Stimulated activated CD4-positive, alpha-beta T cell treated with anti-CD3 and anti-CD28 coated beads, Interleukin-1b, Interleukin-23, amount 100 ng/mL, for 48 hours (primary cell): ENCODE results near the gene TBCD.
A peak's percentile ranks its signal among the peaks of the same experiment; 100 is the strongest.

ENCODE experiments used
- DNase-seq: peaks from one replicate; pipeline ENCODE4 v3.0.0-alpha.2; 2020

TBCD gene

DNA sequence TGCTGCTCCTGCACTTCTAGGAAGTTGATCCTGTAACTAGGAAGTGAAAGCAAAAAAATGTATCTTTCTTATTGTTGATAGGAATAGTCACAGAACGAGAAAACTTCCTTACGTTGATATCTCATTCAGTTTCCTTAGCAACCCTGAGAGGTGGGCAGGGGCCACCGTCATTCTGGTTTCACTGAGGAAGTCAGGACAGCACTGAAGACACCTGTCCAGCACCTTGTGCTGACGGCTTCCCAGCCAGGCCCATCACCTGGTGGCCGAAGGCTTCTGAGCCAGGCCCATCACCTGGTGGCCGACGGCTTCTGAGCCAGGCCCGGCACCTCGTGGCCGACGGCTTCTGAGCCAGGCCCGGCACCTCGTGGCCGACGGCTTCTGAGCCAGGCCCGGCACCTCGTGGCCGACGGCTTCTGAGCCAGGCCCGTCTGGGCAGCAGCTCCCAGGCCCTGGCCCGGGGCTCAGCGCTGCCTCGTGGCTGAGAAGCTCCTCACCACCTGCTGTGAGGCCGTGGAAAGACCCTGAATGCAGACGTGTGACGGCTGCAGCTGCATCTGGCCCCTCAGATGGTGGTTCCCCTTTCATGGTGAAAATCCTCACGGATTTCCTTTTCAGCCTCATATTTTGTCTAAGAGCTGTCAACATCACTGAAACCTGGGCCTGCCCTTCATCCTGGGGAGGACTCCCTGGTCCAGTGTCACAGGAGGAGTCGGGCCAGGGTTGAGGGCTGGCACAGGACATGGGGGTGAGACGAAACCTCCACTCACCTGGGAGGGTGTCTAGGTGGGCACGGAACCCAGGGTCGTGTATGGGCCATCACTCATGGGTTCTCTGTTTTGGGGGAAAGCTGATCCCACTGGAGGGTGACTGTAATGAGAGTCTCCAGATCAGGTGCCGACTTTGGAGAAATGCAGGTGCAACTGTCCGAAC, 121.0 kb downstream of the TBCD start:
- no peak for DNase-seq

DNA sequence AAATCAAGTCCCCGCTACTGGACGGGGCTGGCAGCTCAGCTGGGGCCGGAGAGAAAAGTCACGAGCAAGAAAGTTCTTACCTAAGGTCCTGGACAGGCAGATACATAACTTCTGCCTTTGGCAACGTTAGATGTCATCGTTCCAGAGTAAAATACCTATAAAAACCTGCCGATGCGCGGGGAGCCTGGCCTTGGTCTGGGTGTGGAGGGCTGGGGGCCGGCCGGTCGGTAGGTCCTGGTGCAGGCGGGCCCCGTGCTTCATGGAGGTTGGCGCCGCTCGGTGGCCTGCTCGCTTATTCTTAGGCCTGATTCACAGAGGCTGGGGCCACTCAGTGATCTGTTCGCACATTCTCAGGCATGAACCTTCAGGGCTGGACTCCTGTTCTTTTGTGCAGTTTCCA, 121.7 kb downstream of the TBCD start:
- DNase-seq = no peak

DNA sequence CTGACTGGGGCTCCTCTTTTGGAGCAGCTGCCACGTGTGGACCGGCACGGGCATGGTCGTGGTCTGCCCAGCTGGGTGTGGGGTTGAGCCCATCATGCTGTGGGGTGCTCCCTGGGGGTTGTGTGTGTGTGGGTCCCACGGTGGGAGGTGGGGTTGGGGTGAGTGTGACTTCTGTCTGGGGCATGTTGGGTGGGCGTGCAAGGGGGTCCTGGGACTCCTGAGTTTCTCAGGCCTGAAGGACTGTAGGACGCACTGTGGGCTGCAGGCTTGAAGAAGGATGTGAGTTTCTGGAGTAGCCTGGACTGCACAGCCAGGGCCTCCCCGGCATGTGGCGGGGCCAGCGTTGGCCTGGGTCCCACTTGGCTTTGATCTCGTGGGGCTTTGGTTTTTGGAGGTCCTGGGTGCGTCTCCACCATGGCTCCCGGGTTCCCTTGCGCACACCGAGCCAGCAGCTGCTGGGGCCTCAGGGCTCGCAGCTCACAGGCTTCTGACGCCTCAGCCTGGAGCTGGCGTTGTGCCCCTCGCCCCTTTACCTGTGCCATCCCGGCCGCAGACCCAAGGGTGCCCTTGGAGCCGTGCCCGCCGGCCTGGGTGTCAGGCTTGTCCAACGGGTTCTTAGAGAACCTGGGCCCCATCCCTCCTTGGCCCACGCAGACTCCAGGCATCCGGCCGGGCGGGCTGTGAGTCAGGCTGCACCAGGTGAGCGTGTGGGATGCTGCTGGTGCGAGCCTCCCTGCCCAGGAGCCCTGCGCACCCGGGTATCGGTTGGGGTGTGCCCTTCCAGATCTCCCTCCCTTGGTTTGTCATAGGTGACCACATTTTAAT, 122.4 kb downstream of the TBCD start:
- DNase-seq = no peak

DNA sequence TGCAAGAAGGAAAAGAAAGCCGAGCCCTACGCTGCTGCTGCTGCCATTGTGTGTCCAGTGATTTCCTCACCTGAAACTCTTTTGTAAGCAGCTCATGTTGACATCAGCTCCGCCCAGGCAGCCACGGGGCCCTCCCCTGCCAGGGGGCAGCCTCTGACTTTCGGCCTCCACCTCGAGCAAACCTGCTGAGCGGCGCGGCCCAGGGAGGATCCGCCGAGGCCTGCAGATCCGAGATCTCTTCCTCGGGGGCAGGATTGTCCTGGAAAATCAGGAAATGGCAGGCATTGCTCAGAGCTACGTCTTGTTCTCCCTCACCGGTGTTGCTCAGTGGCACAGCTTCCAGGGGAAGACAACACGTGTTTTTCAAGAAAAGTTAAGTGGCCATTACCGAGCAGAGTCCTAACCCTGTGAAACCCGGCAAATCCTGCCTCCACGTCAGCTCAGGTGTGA, 123.6 kb downstream of the TBCD start:
- DNase-seq = no peak

DNA sequence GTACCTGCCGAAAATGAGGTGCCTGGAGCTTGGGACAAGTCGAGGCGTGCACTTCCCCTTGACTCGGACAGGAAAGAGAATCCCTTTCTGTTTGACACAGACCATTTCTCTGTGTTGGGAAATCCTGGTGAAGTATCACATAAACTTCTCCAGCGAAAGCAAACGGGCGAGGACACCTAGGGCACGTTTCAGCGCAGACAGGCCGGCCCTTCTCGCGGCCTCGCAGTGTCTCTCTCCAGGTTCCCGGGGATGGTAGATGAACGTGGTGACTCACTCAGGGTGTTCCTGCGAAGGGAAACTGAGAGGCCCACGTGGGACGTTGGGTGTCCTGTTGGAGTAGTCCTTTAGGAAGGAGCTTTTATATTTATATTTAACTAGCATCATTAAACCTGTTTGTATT, 124.3 kb downstream of the TBCD start:
- DNase-seq = no peak

DNA sequence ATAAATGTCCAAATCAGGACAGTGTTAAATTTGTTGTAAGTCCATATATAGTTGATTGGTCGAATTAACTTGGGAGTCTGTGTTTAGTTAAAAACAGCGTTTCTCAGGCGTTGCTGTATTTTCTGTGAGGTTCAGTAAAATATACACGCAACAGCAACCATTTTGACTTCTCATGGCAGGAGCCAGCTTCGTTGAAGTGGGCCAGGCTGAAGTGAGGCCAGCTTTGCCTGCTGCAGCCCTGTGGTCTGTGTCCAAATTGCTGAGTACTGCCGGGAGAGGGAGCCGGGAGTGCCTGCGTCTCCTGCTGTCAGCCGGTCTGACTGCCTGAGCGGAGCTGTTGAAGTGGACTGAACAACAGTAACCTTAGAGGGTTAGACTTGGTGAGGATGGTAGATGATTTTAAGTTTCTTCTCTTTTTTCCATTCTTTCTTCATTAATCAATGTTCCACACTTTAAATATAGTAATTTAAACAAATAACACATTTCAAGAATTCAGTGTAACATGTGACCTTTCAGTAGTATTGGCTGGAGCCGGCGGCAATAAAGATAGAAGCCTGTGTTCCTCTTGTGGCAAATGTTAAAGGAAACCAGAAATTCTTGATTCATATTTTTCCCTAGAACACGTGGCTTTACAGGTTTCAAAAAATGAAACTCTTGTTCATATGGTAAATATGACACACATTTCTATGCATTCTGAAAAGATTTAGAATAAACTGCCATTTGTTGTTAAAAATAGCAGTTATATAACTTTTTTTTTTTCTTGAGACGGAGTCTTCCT, 124.9 kb downstream of the TBCD start:
- no peak for DNase-seq

DNA sequence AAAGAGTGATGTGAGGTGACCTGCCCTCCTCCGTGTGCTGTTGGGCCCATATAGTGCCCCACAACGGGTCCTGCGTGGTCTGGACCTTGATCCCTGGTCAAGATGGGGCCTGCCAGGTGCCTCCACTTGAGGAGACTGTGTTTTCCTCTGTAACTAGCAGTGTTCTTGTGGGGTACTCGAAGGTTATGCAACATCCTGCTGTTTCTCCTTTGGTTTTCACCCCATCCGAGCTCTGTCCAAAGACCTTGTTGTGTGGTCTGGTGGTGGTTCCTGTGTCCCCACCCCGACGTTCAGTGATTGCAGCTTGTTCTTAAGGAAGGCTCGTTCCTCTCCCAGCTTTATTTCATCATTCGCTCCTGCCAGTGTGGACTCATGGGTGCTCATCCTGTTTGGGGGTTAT, 126.7 kb downstream of the TBCD start:
- DNase-seq = no peak

DNA sequence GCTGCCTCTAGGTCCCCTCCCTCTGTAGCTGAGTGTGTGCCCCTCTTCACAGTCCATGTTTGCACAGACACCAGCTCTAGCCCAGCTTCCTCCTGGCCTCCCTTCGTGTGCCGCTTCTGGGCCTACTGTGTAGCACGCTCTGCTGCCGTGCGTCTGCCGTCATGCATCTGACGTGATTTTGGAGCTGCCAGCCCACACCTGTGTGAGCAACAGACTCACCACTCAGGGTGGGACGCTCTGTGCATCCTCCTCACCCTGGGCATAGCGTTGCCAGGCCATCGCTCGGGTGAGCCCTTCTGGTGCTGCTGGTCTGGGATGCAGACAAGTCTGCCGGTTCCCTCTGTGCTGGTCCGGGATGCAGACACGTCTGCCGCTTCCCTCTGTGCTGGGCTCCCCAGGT, 127.4 kb downstream of the TBCD start:
- DNase-seq = no peak

DNA sequence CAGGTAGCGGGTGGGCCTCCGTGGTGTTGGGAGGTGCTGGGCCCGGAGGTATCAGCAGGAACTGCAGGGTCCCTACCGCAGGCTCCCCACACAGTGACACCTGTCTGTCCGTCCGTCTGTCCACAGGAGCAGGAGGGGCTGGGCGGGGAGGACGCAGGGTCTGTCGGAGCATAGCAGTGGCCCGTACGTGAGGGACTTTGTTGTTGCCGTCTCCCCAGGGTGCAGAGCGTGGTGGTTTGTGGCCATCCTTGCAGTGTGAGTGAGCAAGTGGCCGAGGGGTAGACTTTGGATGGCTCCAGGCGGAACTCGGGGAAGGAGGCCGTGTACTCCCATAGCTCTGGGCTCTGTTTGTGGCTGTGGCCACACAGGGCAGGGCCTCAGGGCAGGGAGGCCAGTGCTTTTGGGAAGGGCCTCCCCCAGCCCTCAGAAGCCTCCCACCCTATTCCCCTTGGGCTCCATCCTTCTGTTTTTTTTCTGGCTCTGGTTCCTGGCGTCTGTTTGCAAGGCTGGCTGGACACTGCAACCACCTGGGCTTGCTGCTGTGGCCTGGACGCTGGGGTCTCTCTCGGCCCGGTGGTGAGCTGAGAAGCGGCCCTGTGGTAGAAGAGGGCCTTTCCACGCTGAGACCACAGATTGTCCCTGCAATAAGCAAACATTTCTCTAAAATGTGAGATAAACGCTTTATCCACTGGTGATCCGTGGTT, 128.9 kb downstream of the TBCD start:
- DNase-seq = no peak

DNA sequence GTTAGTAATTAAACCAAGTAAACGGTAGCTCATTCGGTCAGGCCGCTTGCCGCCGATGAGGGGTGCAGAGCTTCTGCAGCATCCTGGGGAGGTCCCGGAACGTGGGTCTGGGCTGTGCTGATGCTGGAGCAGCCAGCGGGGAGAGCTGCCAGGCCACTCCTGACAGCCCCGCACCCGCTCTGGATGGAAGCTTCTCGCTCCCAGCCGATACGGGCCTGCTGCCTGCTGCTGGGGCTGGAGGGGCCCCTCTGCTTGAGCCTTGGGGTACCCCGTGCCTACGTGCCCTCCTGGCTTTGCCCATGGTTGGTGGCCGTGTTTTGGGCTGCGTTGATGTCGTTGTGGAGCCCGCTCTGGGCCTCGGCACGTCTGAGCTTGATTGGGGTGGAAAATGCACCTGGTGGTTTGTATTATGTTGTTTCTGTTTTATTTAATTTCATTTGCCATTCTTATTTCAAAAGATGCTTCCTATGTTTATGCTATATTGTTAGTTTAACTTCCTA, 129.5 kb downstream of the TBCD start:
- DNase-seq = no peak

DNA sequence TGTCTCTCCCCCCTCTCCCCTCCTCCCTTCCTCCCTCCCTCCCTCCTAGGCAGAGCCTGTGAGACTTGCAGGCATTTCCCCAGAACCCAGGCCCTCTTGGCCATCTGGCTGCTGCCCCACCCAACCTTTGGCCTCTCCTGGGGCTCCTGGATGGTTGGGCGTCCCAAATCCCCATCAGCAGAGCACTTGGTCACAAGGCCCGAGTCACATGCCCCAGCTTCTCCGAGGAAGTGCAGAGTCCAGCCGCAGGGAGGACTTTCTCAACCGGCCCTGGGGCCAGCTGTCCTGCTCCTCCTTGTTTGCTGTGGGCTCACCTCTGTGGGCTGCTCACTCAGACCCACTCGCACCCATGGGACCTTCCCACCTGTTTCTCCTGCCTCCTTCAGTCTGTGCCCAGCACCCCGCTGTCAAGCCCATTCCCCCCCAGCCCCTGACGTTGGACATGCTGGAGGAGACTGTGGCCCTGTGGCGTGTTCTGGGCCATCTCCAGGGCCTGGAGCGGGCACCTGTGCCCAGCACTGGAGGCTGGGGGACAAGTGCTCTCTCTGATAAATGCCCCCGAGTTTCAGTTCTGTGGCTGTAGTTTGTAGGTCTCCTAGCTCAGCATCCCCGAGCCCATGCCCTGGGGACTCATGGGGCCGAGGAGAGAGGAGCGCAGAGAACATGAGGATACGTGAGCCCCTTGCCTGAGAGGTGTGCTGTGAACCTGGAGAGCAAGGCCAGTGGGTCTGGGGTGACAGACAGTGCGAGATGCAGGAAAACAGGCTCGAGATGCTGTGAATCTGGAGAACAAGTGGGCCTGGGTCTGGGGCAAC, 130.2 kb downstream of the TBCD start:
- DNase-seq = no peak

DNA sequence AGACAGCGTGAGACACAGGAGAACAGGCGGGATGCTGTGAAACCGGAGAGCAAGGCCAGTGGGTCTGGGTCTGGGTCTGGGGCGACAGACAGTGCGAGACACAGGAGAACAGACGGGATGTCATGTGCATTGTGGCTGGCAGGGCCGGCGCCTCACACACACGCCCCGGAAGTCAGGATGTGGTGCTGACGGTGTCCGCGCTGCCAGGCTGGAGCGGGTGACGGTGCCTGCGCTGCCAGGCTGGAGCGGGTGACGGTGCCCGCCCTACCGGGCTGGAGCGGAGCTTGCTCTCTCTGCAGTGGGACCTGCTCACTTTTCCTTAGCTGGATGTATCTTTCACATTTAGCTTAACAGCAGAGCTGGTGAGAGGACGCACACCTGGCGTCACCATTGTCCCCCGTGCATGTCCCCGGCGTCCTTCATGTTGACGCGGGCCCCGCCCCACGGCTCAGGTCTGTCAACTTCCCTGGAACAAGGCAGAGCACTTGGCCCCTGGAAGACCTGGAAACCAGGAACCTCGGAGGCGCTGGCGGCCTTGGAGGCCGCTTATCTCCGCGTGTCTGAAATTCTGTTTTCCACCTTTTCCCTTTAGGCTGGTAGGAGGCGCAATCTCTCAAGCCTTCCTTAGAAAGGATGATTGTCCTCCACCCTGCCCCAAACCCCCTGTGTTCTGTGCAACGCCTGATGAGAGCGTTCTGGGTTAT, 131.0 kb downstream of the TBCD start:
- peak; percentile 72 for DNase-seq

DNA sequence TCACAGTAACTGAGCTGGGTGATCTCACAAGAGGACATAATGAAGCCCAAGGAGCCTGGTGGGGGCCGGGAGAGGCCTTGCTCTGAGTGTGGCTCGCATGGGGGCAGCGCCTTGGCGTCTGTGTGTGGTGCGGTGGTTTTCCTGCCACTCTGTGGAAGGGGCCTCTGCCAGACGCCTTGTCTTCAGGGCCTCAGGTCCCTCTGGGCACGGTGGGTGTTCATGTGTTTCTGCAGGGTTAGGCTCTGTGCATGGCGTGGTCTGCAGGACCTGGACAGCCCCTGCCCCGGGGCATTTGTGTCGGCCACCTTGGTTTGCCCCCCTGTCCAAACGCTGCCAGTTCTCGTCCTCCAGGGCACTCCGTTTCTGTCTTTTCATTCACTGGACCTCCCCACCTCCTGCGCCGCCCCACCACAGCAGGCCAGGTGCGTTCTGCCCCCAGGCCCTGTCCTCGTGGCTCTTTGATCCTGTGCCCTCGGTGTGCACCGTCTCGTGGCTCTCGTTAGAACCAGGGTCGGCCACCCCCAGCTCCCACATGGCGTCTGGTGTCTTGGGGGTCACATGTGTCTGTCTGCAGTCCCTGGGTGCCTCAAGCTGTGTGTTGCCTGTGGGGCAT, 131.7 kb downstream of the TBCD start:
- no peak for DNase-seq

DNA sequence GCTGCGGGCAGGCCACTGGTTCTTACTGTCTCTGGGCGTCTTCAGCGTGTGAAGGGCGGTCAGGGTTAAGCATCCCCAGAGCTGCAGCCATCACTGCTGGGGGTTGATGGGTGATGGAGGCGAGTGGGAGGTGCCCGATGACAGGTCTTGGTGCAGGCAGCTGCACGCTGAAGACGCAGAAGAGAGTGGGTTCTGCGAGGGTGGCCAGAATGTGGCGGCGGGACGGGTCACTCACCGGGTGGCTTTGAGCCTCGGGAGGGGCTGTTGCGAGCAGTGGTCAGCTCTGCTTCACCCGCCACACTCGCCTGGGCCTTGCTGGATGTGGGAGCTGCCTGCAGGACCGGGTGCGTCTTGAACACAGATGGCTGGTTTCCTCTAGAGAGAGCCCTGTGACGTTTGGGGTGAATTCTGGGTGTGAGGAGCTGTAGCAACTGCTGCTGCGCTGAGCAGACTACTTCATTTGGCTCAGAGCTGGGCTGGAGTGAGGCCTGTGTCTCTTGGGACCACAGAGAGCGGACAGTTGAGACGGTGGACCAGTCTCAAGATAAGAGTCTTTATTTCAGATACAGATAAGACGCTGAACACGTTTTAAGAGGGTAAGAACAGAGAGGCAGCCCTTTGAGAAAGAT, 132.6 kb downstream of the TBCD start:
- no peak for DNase-seq

DNA sequence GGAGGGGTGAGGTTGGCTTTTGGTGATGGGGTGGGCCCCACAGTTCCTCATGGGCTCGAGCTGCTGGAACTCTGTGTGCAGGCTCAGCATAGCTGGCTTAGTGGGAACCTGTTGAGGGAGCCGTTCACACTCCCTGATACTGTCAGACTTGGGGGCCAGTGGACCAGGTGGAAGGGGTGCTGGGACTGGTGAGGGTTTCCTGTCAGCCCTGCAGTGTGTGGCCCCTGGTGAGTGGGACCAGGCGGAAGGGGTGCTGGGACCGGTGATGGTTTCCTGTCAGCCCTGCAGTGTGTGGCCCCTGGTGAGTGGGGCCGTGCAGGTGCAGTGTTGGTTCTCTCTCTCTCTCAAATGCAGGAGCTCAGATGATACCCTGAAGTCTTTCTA, 133.1 kb downstream of the TBCD start:
- peak; percentile 23 for DNase-seq

DNA sequence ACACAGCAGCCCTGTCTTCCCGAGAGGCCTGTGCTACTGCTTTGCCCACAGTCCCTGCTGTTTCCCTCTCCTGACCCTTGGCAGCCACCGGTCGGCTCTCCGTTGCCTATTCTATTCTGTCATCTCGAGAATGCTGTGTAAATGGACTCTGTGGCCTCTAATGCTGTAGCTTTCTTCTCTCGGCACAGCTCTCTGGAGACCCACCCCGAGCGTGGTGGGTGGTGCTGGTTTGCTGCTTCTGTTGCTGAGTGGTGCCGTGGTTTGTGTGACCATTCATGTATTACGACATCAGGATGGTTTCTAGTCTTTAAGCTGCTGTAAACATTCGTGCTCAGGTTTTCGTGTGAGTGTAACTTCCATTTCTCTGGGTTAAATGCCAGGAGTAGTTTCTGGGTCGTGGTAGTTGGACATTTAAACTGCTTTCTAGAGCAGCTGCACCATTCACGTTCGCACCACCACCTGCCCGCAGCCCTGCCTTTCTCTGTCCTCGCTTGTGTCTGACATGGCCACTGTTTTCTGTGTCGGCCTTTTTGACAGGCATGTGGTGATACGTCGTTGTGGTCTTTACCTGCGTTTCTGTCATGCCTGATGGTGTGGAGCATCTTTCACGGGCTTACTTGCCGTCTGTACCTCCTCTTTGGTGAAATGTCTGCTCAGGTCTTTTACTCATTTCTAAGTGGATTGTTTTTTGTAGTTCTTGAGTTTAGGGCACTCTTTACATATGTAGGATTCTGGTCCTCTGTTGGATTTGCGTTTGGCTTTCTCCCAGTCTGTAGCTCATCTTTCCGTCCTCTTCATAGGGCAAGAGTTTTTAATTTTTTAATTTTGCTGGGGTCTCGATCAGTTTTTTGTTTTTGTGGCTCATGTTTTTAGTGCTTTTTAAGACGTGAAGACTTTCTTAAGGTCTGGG, 135.6 kb downstream of the TBCD start:
- DNase-seq = no peak

DNA sequence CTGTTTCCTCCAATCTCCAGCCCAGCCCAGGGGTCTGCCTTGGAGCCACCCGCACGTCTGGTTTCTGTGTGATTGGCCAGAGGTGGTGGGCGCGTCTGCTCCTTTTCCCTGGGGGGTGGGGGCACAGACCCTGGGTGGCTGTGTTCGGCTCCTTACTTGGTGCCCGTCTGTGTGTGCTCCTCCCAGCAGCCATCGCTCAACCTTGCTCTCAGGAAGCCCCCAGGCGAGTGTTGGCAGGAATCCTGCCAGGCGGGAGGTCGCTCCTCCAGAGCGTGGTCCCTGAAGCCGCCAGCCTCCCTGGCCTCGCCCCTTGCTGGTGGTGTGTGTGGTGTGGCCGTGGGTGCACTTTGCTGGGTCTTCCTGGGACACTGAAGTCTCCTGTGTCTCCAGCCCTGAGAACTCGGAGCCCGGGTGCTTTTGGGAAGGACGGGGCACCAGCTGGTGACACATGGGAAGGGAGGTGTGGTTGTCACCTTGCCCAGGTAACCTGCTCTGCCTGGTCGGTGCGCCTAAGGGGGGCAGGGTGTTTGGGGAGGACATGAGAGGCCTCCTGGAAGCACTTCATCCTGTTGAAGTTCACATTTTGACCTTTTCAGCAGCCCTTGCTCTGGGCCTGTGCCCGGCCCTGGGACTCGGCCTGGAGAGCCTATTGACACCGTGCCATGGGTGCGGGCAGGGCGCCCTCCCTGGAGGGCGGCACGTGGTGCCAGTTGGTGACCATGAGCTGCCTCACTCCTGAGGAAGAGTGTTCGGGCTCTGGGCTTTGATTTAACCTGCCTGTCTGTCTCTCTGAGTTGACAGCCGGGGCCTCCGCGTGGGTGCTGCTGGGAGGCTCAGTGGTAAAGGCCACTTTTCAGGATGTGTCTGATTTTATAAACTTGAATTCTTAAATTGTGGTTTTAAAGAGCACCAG, 137.0 kb downstream of the TBCD start:
- no peak for DNase-seq
